Activated CD4-positive, alpha-beta T cell treated with anti-CD3 and anti-CD28 coated beads for 24 hours (primary cell): ENCODE results near the gene C2orf42.
"Not testable (repeated sequence)": the region's sequence is repeated elsewhere in the genome, so short reads cannot be mapped to it uniquely, and the experiment has no call there.

ENCODE experiments used
- DNase-seq, 2 donors: peaks; one replicate each; pipeline ENCODE4 v3.0.0-alpha.2; 2020; ENCODE audit warnings: low read depth in 2 of 2

C2orf42 gene

DNA sequence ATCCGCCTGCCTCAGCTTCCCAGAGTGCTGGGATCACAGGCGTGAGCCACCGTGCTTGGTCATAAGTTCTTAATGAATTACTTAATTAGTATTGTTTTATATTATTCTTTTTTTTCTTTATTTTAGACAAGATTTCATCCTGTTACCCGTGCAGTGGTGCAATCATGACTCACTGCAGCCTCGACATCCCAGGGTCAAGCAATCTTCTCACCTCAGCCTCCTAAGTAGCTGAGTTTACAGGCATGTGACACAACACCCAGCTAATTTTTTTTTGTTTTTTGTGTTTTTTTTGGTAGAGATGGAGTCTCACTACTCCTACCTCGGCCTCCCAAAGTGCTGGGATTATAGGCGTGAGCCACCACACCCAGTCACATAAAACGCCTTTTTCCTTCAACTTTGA, 17.3 kb downstream of the C2orf42 start:
- no peak for DNase-seq

DNA sequence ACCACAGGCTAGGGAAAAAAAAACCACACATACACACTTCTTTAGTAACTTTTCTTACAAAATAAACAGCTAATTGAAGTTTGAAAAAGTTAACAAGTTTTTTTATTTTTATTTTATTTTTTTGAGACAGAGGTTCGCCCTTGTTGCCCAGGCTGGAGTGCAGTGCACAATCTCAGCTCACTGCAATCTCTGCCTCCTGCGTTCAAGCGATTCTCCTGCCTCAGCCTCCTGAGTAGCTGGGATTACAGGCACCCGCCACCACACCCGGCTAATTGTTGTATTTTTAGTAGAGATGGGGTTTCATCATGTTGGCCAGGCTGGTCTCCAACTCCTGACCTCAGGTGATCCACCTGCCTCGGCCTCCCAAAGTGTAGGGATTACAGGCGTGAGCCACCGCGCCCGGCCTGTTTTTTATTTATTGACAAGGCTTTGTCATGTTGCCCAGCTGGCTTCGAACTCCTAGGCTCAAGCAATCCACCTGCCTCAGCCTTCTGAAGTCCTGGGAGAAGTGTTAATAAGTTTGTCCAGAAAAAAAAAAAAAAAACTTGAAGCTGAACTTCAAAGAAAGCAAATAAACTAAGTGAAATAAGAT, 21.1 kb downstream of the C2orf42 start:
- not testable (repeated sequence) for DNase-seq

DNA sequence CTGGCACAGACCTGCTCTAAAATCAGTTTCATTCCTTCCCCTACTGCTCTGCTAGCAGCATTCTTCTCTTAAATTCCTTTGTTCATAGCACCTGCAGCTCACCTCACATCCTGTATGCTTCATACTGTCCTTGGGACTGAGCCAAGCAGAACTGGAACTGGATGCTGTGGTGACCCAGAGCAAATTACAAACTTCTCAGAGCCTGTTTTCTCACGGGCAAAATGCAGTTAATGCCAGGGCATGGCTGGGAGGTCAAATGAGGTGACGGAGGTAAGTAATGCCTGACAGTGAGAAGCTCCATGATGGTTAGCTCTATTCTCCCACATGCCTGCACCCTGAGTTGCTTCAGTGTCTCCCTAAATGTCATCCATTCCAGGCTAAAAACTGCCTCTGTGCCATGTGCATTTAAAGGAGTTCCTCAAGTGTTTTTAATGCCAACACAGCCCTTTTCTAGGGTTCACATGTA, 29.7 kb downstream of the C2orf42 start:
- no peak for DNase-seq

DNA sequence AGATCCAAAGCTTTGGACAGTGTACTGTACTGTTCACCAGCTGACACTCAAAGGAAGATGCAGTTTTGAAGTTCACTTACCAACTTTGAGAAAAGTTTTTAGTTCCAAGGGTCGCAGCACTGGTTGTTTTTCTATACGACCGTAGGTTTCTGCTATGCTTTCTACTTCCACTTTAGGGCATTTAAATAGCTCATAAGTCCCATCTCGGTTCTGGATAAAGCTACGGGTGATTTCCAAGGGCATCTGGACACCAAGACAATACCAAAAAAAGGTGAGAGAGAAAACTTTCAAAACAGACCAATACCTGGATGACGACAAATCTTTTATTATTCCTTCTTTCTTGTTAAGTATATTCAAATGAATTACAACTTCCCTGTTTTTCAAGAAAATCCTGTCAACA, 30.3 kb downstream of the C2orf42 start:
- no peak for DNase-seq

DNA sequence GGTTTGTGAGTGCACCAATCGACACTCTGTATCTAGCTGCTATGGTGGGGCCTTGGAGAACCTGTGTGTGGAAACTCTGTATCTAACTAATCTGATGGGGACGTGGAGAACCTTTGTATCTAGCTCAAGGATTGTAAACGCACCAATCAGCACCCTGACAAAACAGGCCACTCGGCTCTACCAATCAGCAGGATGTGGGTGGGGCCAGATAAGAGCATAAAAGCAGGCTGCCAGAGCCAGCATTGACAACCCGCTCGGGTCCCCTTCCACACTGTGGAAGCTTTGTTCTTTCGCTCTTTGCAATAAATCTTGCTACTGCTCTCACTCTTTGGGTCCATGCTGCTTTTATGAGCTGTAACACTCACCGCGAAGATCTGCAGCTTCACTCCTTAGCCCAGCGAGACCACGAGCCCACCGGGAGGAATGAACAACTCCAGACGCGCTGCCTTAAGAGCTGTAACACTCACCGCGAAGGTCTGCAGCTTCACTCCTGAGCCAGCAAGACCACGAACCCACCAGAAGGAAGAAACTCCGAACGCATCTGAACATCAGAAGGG, 41.6 kb downstream of the C2orf42 start:
- DNase-seq, result not testable (repeated sequence)

DNA sequence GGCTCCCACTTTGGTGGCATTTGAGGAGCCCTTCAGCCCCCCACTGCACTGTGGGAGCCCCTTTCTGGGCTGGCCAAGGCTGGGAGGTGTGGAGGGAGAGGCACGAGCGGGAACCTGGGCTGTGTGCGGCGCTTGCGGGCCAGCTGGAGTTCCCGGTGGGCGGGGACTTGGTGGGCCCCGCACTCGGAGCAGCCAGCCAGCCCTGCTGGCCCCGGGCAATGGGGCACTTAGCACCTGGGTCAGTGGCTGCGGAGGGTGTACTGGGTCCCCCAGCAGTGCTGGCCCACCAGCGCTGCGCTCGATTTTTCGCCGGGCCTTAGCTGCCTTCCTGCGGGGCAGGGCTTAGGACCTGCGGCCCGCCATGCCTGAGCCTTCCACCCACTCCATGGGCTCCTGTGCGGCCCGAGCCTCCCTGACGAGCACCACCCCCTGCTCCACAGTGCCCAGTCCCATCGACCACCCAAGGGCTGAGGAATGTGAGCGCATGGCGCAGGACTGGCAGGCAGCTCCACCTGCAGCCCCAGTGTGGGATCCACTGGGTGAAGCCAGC, 42.5 kb downstream of the C2orf42 start:
- DNase-seq, result not testable (repeated sequence)

DNA sequence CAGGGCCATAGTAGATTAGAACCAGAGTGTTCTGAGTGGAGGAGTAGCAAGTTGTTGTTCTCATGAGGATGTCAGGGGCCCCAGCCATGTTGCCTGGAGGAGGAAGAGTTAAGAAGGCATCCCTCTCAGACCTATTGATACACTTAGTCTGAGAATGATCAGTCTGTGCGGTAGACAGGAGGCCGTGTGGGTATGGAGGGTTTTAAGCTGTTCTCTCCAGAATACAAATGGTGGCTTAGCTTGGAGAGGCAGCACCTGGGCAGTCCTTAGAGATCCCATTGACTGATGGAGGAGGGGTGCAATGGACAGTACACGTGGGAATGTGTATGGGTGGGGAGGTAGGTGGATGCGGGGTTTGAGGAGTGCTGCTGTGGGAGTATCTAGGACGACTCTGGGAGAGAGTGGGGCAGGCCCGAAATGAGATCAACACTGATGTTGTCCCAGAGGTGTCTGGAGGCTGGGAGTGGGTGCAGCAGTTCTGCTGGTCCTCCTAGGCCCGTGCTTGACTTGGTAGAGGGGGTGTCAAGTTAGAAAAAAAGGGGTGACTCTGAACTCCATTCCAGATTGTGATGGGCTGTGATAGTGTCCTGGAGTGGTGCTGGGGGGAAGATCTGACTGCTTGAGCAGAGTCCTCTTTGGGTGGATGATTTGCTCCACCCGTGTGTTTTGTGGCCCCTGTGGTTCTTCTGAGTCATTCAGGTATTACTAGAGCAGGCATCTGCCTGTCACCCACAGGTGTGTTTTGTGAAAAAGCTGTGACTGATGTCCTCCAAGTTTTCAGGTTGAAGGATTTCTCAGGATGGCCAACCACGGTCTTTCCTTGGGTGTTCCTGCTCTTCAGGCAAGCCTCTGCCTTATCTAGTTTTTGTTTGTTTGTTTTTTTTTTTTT, 44.7 kb downstream of the C2orf42 start:
- DNase-seq, result no peak

DNA sequence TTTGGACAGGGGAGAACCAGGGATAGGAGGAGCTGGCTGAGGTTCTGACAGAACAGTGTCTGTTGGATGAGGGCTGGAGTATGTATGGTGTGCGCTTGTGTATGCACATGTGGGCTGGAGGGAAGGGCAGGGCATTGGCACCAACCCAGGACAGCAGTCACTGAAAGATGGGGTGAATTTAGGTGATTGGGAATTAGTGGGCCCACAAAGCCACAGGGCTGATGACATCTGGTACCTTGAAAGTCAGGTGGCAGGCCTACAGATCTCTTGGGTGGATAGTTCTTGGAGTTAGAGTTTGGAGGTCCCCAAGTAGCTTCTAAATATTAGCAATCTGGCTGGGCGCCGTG, 45.7 kb downstream of the C2orf42 start:
- DNase-seq, result no peak

DNA sequence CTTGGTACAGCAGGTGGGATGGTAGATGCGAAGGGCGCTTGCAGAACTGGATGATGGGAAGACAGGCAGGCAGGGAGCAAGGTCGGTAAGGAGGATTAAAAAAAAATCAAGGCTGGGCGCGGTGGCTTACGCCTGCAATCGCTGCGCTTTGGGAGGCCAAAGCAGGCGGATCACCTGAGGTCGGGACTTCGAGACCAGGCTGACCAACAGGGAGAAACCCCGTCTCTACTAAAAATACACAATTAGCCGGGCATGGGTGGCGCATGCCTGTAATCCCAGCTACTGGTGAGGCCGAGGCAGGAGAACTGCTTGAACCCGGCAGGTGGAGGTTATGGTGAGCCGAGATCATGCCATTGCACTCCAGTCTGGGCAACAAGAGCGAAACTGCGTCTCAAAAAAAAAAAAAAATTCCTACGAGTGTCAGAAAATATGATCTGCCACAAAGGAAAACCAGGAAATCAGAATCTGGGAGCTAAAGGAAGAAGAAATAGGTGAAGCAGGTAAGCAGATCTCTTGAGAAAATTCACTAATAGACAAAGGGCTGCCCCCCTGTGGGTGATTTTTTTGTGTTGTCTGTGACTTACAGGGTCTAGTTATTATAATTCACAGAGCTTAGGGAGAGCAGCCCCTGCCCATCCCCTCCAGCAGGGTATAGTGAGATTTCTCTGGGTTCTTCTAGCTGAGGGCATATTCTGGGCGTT, 46.2 kb downstream of the C2orf42 start:
- no peak for DNase-seq

DNA sequence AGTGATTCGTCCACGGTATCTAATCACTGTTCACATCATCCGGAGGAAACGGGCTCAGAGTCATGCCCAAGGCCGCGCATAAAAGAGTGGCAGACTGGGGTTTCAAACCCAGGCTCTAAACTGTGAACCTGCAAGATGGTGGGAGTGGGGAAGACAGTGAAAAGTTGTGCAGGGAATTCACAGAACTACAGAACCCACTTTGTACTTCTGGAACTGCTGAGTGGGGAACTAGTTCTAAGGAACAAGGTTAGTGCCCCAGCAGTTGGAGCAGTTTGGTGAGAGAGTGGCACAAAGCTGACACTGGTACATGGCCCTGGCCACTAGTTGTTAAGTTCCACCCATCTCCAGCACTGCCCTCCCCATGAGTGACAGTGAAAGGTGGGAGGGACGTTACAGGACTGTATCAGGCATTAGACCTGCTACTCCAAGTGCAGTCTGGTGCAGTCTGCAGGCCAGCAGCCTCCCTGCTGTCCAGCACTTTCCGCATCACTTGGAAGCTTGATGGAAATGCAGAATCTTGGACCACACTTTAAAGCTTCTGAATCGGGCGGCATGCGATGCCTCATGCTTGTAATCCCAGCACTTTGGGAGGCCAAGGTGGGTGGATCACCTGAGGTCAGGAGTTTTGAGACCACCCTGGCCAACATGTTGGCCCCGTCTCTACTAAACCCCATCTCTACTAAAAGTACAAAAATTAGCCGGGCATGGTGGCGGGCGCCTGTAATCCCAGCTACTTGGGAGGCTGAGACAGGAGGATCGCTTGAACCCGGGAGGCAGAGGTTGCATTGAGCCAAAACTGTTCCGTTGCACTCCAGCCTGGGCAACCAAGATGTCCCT, 47.3 kb downstream of the C2orf42 start:
- DNase-seq, result no peak

DNA sequence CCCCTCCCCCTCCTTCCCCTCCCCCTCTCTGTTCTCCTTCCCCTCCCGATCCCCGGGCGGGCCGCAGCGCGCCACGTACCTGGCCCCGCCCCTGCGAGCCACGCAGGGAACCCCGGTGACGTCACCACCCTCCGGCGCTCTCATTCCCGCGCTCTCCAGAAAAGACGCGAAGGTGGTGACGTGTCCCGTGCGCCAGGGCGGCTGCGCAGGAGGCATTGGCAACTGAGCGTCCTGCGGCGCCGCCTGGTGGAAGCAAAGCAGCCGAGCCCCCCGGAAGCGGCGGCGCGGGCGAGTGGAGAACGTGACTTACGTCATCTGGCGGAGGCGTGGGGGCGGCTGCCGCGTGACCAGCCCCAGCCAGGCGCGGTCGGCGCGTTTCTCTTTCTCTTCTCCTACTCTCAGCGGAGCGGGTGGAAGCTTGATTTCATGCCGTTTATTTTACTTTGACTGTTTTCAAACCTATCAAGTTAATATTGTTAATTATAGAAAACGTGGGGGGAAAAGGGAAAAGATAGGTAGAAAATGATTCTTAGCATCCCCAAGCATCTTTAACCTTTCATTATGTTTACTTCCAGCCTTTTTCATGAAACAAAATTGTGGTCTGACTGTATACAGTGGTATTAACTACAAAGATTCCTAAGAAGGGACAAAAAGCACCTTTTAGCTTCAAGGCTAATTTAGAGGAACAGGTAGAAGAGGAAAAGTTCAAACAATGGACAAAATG, 48.1 kb downstream of the C2orf42 start:
- DNase-seq, result peak; percentile 99

DNA sequence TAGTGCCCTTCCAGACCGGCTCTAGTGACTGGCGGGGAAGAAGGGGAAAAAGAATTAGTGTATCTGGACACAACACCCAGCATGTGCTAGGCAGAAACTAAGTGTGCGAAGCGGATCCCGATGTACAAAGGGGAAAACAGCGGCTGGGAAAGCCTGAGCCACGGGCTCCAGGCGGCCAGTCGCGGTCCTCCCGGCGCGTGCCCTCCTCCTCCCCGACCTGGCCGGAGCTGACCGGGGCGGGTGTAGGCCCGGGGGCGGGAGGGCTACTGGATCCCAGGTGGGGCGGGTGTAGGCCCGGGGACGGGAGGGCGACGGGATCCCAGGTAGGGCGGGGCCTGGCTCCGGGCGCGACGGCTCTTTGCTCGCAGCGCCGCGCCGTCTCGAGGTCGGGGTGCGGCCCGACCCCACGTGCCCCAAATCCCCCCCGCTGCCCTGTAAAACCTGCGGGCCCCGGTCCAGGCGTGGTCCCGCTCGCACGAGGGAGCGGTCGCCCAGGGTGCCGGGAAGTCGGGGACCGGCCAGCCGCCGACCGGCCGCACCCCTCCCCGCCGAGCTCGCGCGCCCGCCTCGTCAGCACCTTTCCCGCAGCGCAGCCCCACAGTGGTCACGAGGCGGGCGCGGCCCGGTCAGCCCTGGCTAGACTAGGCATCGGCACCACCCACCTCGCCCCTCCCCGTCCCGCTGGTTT, 48.8 kb downstream of the C2orf42 start:
- DNase-seq, result no peak

DNA sequence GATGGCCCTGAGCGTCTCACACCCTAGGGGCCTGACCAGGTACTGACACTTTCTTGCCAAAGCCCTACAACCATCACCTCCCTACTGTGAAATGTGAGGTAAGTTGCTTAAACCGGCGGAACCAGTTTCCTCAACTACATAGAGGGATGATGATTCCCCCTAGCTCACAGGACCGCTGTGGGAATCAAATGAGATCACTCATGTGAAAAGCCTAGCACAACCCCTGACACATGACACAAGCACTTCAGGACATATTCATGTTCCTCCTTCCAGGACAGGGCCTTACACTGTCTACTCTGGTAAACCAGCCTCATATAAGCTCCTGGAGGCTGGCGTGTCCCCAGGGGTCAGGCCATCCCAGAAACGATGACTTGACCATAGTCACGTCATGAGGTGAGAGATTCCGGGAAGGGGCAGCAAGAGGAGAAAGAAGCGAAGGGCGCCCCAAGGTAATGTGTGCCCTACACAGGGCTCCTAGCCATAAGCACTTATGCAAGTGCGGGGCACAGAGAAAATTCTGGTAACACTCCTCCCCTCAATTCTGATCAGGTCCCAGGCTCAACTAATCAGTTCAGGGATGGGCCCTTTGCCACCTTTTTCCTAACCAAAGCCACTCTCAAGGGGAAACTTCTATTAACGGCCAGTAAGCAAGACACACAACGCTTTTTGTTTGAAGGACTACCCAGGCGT, 49.5 kb downstream of the C2orf42 start:
- DNase-seq, result no peak

DNA sequence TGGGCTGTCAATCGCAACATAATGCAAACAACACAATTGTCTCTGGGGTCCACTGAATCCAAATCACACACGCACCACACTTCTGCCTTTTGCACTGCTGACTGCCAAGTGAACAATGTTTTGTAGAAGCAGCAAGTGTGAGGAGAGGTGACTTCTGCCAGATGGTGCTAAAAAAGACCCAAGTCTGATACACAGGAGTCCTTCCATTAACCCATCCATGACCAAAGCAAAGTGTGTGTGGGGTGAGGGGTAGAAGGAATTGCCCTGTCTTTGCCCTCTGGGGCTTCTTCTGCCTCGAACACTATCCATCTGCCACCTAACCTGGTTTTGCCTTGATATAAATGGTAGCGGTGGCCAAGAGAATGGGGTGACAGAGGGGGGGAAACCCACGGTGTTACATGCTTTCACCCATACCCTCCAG, 50.0 kb downstream of the C2orf42 start:
- DNase-seq, result no peak

DNA sequence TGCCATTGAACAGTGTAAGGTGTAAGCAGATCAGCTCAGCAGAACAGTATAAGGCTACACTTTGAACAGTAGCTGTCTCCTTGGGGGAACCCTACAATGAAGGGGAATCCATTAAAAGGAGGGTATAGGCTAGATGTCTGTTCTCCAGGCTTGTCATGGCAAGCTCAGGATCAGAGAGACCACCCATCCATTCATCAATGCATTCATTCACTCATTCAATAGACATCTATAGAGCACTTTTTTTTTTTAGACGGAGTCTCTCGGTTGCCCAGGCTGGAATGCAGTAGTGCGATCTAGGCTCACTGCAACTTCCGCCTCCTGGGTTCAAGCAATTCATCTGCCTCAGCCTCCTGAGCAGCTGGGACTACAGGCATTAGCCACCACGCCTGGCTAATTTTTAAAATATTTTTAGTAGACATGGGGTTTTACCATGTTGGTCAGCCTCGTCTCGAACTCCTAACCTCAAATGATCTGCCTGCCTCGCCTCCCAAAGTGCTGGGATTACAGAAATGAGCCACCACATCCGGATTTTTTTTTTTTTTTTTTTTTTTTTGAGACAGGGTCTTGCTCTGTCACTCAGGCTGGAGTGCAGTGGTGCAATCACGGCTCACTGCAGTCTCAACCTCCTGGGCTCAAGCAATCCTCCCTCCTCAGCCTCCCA, 56.4 kb downstream of the C2orf42 start:
- not testable (repeated sequence) for DNase-seq

DNA sequence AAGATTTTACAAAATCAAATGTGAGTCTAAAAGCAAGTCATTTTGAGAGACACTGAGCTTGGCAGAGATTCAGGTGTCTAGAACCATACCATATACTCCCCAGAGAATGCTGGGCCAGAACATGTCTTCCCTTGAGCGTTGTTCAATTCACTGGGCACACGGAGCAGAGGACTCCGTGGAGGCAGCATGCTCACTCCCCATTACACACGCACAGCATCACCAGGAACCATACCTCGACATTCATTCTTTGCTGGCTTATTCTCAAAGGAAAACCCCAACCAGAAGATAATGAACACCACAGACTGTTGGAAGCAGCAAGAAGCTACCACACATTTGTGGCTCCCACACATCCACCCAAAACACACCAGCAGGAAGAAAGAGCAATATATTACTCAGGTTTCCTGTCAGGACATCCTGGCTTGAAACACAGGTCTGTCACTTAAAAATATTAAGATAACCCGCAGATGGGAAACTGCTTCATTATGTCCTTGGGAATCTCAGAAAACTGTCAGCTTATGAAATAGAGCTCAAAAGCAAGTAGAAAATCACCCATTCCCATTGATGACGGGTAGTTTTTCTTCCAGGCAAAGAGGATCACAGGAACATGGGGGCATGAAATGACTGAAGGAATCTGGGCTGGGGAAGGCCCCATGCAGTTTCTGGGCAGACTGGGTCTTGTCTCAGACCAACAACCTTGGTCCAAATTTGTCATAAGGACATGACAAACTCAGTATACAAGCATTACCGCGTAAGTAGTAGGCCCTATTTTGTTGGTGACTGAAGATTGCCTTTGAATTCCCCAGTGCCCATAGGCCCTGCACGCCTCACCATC, 57.1 kb downstream of the C2orf42 start:
- no peak for DNase-seq

DNA sequence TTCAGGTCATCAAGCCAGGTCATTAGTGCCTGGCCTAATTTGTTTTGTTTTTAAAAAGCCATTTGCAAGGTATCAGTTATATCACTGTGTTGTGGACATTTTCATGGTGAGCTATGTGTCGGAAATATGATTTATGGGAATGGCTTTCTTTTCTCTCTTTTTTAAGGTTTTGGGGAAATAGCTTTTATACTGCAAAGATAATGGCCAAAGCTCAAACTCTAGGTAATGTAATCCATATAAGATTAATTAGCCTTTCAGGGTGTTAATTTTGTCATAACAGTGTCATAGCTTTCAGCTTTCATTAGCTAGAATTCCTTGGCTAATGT, 57.7 kb downstream of the C2orf42 start:
- DNase-seq, result no peak
